GM15510 (cell line): ENCODE measurements around the gene MAPK14.

Source experiments
- POLR2A ChIP-seq: IDR thresholded peaks from 3 replicates; pipeline ENCODE4 v1.6.1; 2011; ENCODE audit warnings: borderline replicate concordance; ENCODE audit not compliant: insufficient read length; ENCODE audit errors: extremely low read depth

Gene MAPK14

DNA sequence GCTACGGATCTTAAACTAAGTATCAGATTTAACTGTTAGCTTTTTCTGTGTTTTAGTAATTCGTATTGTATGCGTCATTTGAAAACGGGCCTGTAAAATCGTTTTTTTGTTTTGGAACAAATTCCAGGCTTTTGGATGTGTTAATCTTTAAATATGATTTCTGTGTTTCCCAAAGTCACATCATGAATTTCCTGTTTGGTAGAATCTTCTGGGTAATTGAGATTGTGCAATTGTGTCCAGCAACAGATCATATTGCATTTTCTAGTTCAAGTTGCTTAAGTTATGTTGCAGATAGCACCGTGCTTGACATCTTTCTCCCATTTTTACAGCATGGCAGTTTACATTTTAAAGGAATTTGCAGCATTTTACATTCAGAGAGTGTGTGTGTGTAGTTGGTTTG lies 1.9 kb downstream of the MAPK14 start:
- TF ChIP-seq POLR2A = no peak

DNA sequence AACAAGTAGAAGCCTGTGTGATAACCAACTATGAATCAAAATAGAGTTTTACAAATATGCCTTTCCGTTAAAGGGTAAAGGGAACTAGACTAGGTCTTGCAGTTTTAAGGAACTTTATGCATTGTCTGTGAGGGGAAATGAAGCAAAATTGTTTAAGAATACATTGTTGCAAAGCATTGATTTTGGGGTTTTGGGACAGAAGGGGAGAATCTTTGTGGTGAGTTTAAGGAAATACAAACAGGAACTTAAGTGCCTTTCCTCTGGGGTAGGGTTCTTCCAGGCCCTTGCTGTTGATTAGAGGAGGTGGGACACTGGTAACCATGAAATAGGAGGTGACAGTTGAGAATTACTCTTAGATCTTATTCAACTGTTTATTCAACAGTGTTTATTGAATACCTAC lies 4.7 kb downstream of the MAPK14 start:
- TF ChIP-seq POLR2A = no peak

DNA sequence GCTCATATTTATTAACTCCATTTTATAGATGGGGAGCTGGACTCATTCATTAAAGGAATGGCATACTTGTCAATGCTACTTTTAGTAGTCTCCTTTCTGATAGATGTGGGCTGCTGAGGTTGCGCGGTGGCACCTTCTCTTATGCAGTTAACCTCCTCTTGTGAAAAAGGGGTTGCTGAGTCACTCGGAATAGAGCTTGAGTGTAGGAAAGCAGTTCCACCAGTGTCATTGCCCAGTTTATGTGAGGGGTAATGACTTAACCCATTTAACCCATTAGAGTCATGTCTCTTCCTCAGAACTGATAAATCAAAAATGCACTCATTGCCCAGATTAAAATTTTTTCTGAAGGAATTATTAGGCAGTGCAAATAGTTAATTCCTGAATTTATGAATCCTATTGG lies 6.3 kb downstream of the MAPK14 start:
- TF ChIP-seq POLR2A = no peak

DNA sequence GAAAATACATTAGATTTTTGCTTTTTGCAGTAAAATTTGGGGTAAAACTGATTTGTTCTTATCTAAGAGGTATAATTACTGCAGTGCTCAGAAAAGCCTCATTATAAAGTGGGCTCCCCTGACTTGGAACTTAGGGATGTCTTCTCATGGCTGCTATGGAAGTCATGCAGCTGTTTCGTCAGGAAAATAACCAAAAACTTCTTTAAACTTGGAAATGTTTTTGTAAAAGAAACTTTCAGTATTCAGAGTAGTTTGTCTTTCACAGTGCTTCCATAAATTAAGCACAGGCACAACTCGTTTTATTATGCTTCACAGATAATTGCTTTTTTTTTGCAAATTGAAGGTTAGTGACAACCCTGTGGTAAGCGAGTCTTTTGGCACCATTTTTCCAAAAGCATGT lies 6.8 kb downstream of the MAPK14 start:
- no peak for TF ChIP-seq POLR2A

DNA sequence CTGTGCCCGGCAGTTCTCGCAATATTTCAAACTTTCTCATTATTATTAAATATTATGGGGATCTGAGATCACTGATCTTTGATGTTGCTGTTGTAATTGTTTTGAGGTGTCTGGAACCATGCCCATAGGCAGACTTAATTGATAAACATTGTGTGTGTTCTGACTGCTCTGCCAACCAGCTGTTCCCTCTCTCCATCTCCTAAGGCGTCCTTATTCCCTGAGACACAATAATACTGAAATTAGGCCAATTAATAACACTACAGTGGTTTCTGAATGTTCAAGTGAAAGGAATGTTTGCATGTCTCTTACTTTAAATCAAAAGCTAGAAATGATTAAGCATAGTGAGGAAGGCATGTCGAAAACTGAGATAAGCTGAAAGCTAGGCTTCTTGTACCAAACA lies 7.6 kb downstream of the MAPK14 start:
- no peak for TF ChIP-seq POLR2A

DNA sequence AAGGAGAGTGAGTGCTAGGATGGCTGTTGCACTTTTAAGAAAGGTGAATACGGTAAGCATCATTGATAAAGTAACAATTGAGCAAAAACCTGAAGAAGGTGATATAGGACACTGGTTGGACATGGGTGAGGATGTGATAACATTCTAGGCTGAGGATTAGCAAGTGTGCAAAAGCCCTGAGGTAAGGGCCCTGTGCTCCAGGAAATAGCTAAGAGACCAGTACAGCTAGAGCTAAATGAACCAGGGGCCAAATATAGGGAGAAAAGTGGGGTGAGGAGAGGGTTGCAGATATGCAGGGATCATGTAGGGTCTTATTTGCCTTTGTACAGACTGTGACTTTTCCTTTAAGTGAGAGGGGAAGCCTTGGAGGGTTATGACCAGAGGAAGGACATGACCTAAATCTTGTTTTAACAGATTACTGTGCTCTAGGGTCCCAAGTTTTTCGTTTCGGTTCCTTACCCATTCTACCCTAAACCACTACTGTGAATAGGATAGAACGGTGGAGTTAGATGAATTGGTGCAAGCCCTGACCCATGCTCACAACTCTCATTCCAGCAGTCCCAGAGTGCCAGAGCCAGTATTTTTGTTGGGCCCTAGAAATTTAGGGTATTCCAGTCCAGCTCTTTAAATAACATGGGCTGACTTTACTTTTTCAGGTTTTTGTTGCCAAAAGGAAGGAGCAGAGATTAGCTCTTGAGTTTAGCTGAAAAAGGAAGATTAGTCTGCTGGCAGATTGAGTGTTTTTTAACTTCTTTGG lies 10.7 kb downstream of the MAPK14 start:
- TF ChIP-seq POLR2A = no peak

DNA sequence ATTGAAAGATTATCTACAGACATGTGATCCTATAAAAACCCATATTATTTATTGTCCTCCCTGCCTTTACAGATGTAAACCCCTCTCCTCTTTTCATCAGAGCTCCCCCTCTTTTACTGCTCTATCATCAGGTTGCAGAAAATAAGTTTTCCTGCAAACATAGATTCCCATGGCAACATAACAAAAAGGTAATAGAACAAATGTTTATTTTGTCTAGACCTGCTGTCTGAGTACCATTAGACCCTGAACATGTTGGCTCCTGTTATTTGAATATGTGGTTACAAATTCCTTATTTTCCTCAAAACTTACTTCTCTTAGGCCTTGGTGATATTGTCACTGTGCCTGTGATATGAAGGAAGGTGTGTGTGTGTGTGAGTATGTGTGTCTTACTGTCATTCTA lies 11.5 kb downstream of the MAPK14 start:
- TF ChIP-seq POLR2A = no peak

DNA sequence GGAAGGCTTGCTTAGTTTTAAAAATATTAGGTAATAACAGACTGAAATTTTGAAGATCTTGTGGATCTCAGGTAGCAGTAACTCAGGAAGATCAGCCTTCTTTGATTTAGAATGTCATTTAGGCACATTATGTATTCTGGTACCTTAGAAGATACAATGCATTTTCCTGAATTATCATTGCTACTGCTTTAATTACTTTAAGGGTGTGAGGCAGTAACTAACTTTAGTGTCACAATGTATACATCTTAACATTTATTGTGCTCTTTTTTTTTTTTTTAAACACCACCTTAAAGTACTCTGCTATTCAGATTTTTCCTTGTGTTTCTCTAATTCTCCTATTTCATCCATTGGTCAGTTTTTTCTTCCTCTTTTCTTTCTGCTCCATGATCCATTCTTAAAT lies 13.3 kb downstream of the MAPK14 start:
- TF ChIP-seq POLR2A = no peak

DNA sequence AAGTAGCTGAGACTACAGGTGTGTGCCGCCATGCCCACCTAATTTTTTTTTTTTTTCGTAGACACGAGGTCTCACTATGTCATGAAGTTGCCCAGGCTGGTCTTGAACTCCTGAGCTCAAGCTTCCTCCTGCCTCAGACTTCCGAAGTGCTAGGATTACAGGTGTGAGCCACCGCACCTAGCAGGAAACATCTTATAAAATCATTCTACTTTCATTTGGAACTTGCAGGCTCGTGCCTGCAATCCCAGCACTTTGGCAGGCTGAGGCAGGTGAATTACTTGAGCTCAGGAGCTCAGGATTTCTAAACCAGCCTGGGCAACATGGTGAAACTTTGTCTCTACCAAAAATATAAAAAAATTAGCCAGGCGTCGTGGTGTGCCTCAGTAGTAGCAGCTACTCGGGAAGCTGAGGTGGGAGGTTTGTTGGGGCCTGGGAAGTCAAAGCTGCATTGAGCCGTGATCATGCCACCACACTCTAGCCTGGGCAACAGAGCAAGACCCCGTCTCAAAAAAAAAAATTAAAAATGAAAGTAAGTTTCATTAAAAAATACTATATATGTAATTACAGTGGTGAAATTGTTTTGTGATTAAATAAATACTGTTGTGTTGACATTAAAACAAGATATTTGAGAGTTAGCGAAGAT lies 15.1 kb downstream of the MAPK14 start:
- TF ChIP-seq POLR2A = no peak

DNA sequence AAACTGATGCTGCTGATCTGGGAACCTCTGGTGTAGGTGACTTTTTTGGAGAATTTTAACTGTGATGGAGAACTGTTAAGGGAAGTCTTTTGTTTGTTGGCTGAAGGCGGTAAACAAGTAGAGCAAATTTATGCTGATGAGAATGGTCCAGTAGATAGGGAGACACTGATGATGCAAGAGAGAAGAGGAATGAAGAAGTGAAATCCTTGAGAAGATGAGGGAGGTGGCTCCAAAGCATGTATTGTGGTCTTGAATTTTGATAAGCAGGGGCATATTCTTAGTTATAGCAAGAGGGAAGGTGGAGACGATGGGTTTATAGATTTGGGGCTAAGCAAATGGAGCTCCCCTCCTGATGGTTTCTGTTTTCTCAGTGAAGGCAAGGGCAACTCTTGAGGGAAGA lies 22.0 kb downstream of the MAPK14 start:
- no peak for TF ChIP-seq POLR2A

DNA sequence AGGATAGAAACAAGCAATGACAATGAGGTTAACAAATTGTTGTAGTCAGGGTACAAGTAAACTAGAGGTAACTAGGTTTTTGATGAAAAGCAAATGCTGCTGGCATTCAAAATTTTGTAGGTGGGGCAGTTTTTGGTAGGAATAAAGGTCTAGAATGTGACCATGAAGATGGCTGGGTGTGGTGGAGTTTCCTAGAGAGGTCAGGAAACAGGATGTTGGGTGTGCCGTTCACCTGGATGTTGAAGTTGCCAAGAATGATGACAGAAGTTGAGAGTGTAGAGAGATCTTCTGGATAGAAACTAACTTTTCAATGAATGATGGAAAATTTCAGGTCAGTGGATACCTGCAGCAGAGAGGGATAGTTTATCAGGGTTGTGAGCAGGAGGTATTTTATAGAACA lies 22.7 kb downstream of the MAPK14 start:
- no peak for TF ChIP-seq POLR2A

DNA sequence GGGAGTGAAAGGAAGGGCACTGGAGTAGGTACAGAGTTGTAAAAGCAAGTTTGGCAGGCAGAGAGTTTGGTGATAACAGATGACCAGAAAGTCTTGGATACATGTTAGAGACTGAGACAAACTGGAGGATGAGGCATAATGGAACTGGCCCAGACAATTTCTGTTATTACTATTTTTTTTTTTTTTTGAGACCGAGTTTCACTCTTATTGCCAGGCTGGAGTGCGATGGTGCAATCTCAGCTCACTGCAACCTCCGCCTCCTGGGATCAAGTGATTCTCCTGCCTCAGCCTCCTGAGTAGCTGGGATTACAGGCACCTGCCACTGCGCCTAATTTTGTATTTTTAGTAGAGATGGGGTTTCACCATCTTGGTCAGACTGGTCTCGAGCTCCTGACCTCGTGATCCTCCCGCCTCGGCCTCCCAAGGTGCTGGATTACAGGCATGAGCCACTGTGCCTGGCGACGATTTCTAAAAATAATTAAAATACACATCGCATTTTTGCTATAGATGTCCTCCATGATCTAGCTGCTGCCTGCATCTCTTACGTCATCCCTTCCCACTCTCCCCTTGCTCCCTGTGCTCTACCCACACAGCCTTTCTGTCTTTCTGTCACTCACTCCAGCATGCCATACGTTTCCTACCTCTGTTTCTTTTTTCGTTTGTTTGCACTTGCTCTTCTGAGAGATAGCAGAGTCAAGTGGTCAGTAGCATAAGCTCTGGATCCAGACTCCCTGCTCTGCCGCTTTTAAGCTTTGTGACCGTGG lies 23.5 kb downstream of the MAPK14 start:
- TF ChIP-seq POLR2A = no peak

DNA sequence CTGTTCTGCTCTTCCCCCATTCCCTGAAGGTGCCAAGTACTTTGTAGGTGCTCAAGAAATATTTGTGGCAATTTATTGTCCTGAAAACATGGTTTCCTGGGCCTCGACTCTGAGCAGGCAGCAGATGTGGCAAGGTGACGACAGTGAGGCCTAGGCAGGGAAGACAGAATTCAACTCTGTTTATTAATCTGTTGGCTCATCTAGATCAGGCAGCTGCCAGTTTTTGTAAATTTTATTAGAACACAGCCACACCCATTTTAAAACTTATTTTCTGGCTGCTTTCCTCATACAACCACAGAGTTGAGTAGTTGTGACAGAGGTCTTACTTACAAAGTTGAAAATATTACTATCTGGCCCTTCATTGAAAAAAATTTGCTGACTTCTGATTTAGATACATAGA lies 24.5 kb downstream of the MAPK14 start:
- no peak for TF ChIP-seq POLR2A

DNA sequence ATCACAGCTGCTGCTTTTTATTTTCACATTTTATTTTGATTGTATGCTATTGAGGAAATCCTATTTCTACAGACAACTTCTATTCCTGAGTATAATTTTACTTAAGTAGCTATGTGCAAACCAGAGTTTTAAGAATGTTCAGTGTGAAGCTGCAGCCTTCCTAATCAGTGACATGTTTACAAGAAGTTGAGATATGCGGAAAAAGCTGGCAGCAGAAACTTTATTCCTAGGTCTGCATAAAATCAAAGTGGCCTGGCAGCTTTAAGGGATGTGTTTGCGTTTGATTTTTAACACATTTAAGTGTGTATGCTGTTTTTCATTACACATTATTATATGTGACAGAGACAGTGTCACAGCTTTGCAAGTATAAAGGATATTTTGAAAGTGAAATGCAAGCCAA lies 26.3 kb downstream of the MAPK14 start:
- no peak for TF ChIP-seq POLR2A

DNA sequence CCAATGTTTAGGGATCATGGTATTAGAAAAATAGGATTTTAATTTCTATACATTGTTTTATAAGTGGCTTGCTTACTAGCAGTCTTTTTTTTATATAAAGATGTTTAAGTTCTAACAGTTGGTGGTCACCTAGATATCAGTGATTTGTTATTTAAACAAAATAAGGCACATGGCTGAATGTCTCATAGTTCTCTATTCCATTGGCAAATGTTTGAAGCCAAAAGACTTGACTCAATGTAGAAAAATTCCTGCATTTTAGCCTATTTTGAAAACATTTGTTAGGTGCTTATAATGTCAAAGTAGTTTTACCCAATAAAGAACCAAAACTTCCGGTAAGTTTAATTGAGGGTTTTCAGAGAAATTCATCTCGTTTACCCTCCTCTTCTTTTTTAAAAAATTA lies 26.8 kb downstream of the MAPK14 start:
- no peak for TF ChIP-seq POLR2A

DNA sequence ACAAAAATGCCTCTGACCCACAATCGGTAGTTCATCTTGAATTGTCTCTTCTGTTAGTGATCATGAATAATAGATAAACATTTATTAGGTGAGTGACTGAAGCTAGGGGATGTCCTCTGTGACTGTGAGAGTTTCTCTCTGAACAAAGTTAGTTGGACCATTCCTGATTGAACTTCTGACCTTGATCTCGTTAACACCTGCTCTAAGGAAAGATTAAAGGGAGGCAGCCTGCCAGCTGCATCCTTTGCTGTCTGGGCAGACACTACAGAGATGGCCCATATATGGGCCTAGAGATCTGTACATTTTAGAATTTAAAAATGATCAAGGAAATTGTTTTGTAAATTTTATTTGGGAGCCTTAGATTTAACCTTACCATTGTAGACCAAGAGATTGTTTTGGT lies 27.3 kb downstream of the MAPK14 start:
- TF ChIP-seq POLR2A = no peak
